AG08396 (cell line): ENCODE data around the gene BAAT.

Experiments
- DNase-seq: peaks from one replicate; pipeline ENCODE4 v3.0.0; 2012; ENCODE audit warnings: low spot score, mixed read lengths

BAAT gene

GRCh38 chr9:101312661-101313060 lies 72.1 kb downstream of the BAAT start:
- DNase-seq = no peak

- peak; percentile 27 for DNase-seq
Measured at GRCh38 chr9:101311758-101312420, 72.9 kb downstream of the BAAT start.

- no peak for DNase-seq
Measured at GRCh38 chr9:101311191-101311590, 73.6 kb downstream of the BAAT start.
